MG63 (cell line): ENCODE measurements around the gene GSS. TPM values are rescaled to one million over a fixed set of nuclear protein-coding genes. Genes with fewer than 3 reads are reported as not detected.
A peak's percentile ranks its signal among the peaks of the same experiment; 100 is the strongest.
"Not testable (repeated sequence)": the region's sequence is repeated elsewhere in the genome, so short reads cannot be mapped to it uniquely, and the experiment has no call there.

Source experiments
- DNase-seq: peaks from one replicate; pipeline ENCODE4 v3.0.0-alpha.2; 2020
- H3K27me3 ChIP-seq: fragments of 250-450 bp; sonication (Bioruptor Pico); 2 replicates; pipeline ENCODE4 v1.5.1; 2020; ENCODE audit warnings: mild to moderate bottlenecking, moderate library complexity
- H3K36me3 ChIP-seq: fragments of 250-450 bp; sonication (Bioruptor Pico); 2 replicates; pipeline ENCODE4 v1.5.1; 2020; ENCODE audit warnings: mild to moderate bottlenecking, moderate library complexity
- H3K4me3 ChIP-seq: fragments of 250-450 bp; sonication (Bioruptor Pico); 2 replicates; pipeline ENCODE4 v1.5.1; 2020; ENCODE audit warnings: mild to moderate bottlenecking, moderate library complexity
- H3K9me3 ChIP-seq: fragments of 250-450 bp; sonication (Bioruptor Pico); 2 replicates; pipeline ENCODE4 v1.5.1; 2020; ENCODE audit warnings: mild to moderate bottlenecking, moderate library complexity
- total RNA-seq: library from RNA; depleted of rRNA; stranded (reverse); fragments of >200 nt; shearing (Covaris generic); gene quantifications from 2 replicates; pipeline ENCODE4 v1.2.3, GENCODE V29; 2014; ENCODE audit warnings: low replicate concordance

Gene GSS
- total RNA-seq, 1 experiment from 2014 or later = 107 TPM

GRCh38 chr20:34915131-34915530, 40.5 kb downstream of the GSS start:
- DNase-seq = no peak
- no peaks in the 10 kb centered on the region for H3K9me3 ChIP-seq
- H3K27me3 ChIP-seq = no peaks in the 10 kb centered on the region
- H3K4me3 ChIP-seq = no peak overlapping the region
- H3K36me3 ChIP-seq = no peaks in the 10 kb centered on the region

GRCh38 chr20:34907616-34908469, 47.8 kb downstream of the GSS start:
- Histone ChIP-seq H3K4me3 (no peak overlapping the region), H3K27me3 (no peaks in the 10 kb centered on the region), H3K9me3 (no peaks in the 10 kb centered on the region), H3K36me3 (no peaks in the 10 kb centered on the region)
- DNase-seq = peak; percentile 90

GRCh38 chr20:34904202-34904621, 51.4 kb downstream of the GSS start:
- Histone ChIP-seq H3K9me3 (no peaks in the 10 kb centered on the region), H3K27me3 (no peaks in the 10 kb centered on the region), H3K4me3 (no peak overlapping the region), H3K36me3 (no peaks in the 10 kb centered on the region)
- DNase-seq = no peak

GRCh38 chr20:34898731-34899130, 56.9 kb downstream of the GSS start:
- not testable (repeated sequence) for DNase-seq, H3K4me3 ChIP-seq, H3K27me3 ChIP-seq, H3K9me3 ChIP-seq, H3K36me3 ChIP-seq

GRCh38 chr20:34898129-34898528, 57.5 kb downstream of the GSS start:
- not testable (repeated sequence) for DNase-seq, H3K36me3 ChIP-seq, H3K9me3 ChIP-seq, H3K4me3 ChIP-seq, H3K27me3 ChIP-seq

GRCh38 chr20:34896086-34896621, 59.5 kb downstream of the GSS start:
- Histone ChIP-seq H3K4me3 (no peak overlapping the region), H3K36me3 (no peaks in the 10 kb centered on the region), H3K27me3 (no peaks in the 10 kb centered on the region), H3K9me3 (no peaks in the 10 kb centered on the region)
- peak; percentile 13 for DNase-seq

GRCh38 chr20:34895465-34895864, 60.1 kb downstream of the GSS start:
- no peaks in the 10 kb centered on the region for H3K36me3 ChIP-seq
- no peak for DNase-seq
- no peaks in the 10 kb centered on the region for H3K9me3 ChIP-seq
- H3K27me3 ChIP-seq = no peaks in the 10 kb centered on the region
- no peak overlapping the region for H3K4me3 ChIP-seq

- H3K27me3 ChIP-seq = no peaks in the 10 kb centered on the region
- H3K36me3 ChIP-seq = no peaks in the 10 kb centered on the region
- H3K4me3 ChIP-seq = no peak overlapping the region
- H3K9me3 ChIP-seq = no peaks in the 10 kb centered on the region
- no peak for DNase-seq
Observed at GRCh38 chr20:34894723-34895122, 60.9 kb downstream of the GSS start.

- no peaks in the 10 kb centered on the region for H3K27me3 ChIP-seq
- no peaks in the 10 kb centered on the region for H3K36me3 ChIP-seq
- H3K9me3 ChIP-seq = 0 out of 2 replicates have a peak, but pooled peaks cover 2% of the 10 kb centered on the region
- no peak for DNase-seq
- no peak overlapping the region for H3K4me3 ChIP-seq
Observed at GRCh38 chr20:34892671-34893070, 62.9 kb downstream of the GSS start.

- no peaks in the 10 kb centered on the region for H3K36me3 ChIP-seq
- H3K9me3 ChIP-seq = 0 out of 2 replicates have a peak, but pooled peaks cover 2% of the 10 kb centered on the region
- DNase-seq = peak; percentile 49
- no peak overlapping the region for H3K4me3 ChIP-seq
- H3K27me3 ChIP-seq = no peaks in the 10 kb centered on the region
Observed at GRCh38 chr20:34891166-34892062, 64.2 kb downstream of the GSS start.

- Histone ChIP-seq H3K36me3 (no peaks in the 10 kb centered on the region), H3K9me3 (0 out of 2 replicates have a peak, but pooled peaks cover 2% of the 10 kb centered on the region), H3K27me3 (no peaks in the 10 kb centered on the region), H3K4me3 (no peak overlapping the region)
- DNase-seq = no peak
Observed at GRCh38 chr20:34888468-34888867, 67.1 kb downstream of the GSS start.

GRCh38 chr20:34887023-34887422, 68.6 kb downstream of the GSS start:
- Histone ChIP-seq H3K9me3 (0 out of 2 replicates have a peak, but pooled peaks cover 2% of the 10 kb centered on the region), H3K27me3 (no peaks in the 10 kb centered on the region), H3K4me3 (no peak overlapping the region), H3K36me3 (0 out of 2 replicates have a peak, but pooled peaks cover 5% of the 10 kb centered on the region)
- DNase-seq = no peak

- Histone ChIP-seq H3K9me3 (0 out of 2 replicates have a peak, but pooled peaks cover 2% of the 10 kb centered on the region), H3K36me3 (0 out of 2 replicates have a peak, but pooled peaks cover 5% of the 10 kb centered on the region), H3K27me3 (no peaks in the 10 kb centered on the region), H3K4me3 (no peak overlapping the region)
- DNase-seq = no peak
Observed at GRCh38 chr20:34886122-34886521, 69.5 kb downstream of the GSS start.

GRCh38 chr20:34884260-34884659, 71.3 kb downstream of the GSS start:
- H3K27me3 ChIP-seq = no peaks in the 10 kb centered on the region
- 0 out of 2 replicates have a peak, but pooled peaks cover 5% of the 10 kb centered on the region for H3K36me3 ChIP-seq
- no peak for DNase-seq
- H3K4me3 ChIP-seq = no peak overlapping the region
- H3K9me3 ChIP-seq = 0 out of 2 replicates have a peak, but pooled peaks cover 2% of the 10 kb centered on the region

- DNase-seq = no peak
- Histone ChIP-seq H3K9me3 (0 out of 2 replicates have a peak, but pooled peaks cover 2% of the 10 kb centered on the region), H3K27me3 (no peaks in the 10 kb centered on the region), H3K4me3 (no peak overlapping the region), H3K36me3 (0 out of 2 replicates have a peak, but pooled peaks cover 5% of the 10 kb centered on the region)
Observed at GRCh38 chr20:34883809-34884208, 71.8 kb downstream of the GSS start.

GRCh38 chr20:34883087-34883688, 72.4 kb downstream of the GSS start:
- no peaks in the 10 kb centered on the region for H3K27me3 ChIP-seq
- DNase-seq = no peak
- H3K4me3 ChIP-seq = no peak overlapping the region

More at GRCh38 chr20:34883087-34883688, 72.4 kb downstream of the GSS start:
- 0 out of 2 replicates have a peak, but pooled peaks cover 5% of the 10 kb centered on the region for H3K36me3 ChIP-seq
- no peaks in the 10 kb centered on the region for H3K9me3 ChIP-seq
